Retinal pigment epithelial cell (primary cell): ENCODE results near the gene PLCL2.

ENCODE experiments used
- DNase-seq: peaks from one replicate; pipeline ENCODE4 v3.0.0-alpha.2; 2010; ENCODE audit warnings: low read depth
- H3K4me3 ChIP-seq: 2 replicates; pipeline ENCODE4 v1.5.1; 2011; ENCODE audit warnings: mild to moderate bottlenecking, low read length, control low read depth, moderate library complexity
- TF ChIP-seq, protein P1 (sequence below): conservative IDR thresholded peaks from 2 replicates; pipeline ENCODE4 v1.5.1; 2011; ENCODE audit warnings: low read depth, low read length, control low read depth, inconsistent platforms

Gene PLCL2

DNA sequence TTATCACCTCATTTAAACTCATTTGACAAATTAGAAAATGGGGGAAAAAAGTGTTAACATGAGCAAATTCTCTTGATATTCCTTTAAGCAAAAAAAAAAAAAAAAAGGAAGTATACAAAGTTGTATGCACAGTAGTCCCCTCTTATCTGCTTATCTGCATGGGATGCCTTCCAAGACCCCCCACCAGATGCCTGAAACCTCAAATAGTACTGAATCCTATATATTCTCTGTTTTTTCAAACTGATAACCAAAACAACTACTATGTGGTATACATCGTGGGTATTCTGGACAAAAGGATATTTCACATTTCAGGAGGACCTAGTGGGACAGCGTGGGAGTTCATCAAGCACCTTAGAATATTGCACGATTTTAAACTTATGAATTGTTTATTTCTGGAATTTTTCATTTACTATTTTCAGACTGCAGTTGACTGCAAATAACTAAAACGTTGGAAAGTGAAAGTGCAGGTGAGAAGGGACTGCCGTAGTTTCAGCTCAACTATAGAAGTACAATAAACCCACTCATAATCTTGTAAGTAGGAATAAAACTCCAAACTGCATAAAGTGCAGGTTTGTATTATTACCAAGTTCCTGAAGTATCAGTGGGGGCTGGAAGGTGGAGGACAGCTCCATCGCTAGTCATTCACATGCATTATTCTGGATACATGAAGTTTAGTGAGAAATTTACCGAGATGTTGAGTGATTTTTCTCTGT is 43.6 kb upstream of the PLCL2 start:
- H3K4me3 ChIP-seq = no peak overlapping the region

DNA sequence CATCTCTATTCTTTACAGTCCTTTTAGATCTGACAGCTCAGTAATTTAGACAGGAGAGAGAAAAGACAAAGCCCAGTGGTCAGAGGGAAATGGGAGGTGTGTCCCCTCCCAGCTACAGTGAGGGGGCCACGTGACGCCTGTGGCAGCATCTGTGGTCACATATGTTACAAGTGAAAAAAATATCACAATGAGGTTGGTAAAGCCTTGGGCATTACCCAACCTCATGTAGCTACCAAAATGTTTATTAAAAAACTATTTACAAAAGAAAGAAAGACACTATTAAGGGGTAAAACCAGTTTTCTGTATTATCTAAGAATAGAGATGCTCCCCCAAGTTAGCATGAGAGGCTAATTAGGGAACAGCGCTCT is 42.9 kb upstream of the PLCL2 start:
- H3K4me3 ChIP-seq = no peak overlapping the region
- TF ChIP-seq, protein P1, sequence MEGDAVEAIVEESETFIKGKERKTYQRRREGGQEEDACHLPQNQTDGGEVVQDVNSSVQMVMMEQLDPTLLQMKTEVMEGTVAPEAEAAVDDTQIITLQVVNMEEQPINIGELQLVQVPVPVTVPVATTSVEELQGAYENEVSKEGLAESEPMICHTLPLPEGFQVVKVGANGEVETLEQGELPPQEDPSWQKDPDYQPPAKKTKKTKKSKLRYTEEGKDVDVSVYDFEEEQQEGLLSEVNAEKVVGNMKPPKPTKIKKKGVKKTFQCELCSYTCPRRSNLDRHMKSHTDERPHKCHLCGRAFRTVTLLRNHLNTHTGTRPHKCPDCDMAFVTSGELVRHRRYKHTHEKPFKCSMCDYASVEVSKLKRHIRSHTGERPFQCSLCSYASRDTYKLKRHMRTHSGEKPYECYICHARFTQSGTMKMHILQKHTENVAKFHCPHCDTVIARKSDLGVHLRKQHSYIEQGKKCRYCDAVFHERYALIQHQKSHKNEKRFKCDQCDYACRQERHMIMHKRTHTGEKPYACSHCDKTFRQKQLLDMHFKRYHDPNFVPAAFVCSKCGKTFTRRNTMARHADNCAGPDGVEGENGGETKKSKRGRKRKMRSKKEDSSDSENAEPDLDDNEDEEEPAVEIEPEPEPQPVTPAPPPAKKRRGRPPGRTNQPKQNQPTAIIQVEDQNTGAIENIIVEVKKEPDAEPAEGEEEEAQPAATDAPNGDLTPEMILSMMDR = no peak
- no peak for DNase-seq

More for the DNA sequence above, 43.6 kb upstream of the PLCL2 start:
- DNase-seq = no peak
- TF ChIP-seq, protein P1 = no peak

DNA sequence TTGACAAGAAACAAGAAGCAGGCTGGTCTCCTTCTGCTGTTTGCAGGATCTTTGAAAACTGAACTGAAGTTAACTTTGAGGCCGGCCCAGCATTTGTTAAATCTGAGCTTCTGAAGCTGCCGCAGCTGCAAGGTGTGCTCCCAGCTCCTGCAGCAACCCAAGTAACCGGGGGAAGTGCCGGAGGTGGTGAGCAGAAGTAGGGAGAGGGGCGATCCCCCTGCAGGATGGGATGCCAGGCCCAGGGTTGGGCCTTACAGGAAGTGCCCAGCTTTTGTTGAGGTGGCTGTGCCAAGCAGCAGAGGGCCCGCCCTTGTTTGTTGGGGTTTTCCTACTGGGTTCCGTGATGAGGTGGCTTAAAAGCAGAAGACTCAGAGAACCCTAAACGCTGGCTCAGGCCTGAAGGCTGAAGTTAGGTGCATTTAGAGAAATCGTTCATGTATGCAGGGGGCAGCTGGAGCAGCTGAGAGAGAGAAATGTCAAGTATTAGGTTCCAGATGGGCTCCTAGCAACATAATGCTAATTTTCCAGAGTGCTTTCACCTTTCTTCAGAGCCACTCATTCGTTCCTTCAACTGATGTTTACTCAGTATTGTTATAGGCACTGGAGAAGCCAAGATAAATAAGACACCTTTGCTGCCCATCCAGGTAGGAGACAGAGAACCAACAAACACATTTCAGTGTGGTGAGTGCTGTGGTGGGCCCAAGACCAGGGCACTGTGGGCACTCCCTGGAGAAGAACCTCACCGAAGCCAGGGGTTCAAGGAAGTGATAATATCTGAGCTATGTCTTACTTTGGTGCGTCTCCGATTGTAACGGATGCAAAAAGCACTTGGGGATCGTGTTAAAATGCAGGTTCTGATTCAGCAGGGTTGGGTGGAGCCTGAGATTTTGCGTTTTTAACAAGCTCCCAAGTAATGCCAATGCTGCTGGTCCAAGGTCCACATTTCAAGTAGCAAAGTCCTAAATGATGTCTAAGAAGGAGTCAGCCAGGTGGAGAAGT is 42.2 kb upstream of the PLCL2 start:
- DNase-seq = no peak
- TF ChIP-seq, protein P1 = no peak
- no peak overlapping the region for H3K4me3 ChIP-seq

DNA sequence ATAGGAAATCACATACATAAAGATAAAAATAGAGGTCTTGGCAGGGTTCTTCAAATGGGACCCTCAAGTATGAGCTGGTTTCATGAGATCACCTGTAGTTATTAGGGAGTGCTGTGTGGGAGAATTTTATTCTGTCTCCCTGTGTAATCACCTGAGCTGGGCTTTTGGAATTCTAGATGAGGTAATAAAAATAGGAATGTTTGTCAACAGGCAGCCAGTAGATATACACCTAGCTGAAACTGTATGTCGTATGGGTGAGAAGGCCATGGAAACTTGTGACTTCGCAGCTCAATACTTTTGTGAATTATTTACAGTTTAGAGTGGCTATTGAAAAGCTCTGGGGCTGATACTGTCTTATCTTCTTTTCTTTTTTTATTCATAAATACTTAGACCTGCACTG is 40.5 kb upstream of the PLCL2 start:
- no peak for DNase-seq
- TF ChIP-seq, protein P1 = no peak
- H3K4me3 ChIP-seq = no peak overlapping the region

DNA sequence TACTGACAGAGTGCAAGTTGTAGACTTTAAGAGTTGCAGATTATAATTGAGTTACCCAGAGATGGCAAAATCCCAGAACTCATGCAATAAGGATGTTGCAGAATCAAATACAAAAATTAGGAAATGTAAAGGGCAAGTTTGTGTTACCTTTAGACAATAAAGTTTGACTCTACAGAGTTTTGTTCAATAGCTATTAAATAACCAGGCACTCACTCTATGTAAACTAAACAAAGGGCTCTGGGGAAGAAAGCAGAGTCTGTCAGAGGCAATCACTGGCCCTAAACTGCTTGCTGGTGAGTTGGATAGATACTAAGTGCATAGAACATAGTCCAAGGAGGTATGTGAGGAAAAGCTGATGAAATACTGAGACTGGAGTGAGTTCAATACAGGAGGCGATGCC is 40.0 kb upstream of the PLCL2 start:
- H3K4me3 ChIP-seq = no peak overlapping the region
- TF ChIP-seq, protein P1 = no peak
- DNase-seq = no peak

DNA sequence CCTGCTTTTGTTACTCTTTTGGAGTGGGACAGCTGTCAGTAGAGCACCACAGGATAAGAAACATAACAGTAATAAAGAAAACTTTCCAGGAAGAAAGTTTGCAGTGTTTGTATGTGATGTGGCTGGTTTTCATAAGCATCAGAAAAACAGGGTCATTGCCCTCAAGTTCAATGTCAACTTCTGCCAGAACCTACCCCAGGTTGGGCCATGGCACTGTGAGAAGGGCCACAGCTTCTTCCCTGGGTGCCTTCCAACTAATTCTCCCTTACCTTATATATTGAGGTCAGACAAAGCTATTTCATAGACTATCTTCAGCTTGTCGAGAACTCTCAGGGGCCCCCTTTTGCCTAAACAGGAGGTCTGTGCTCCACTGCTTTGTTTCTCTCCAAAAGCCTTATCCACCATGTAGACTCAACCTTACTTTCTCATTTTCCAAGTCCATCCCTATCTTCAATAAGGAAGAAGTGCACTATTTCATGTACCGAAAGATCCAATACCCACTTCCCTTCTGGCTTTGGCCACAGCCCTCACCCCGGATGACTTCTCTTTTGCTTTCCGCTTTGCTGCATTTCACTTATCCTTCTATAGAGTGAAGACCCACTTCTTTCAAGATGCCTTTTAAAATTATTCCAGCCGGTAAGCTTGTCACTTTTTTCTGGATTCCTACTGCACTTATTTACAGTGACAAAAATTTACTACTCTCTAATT is 38.2 kb upstream of the PLCL2 start:
- no peak overlapping the region for H3K4me3 ChIP-seq
- no peak for DNase-seq

More for the DNA sequence above, 38.2 kb upstream of the PLCL2 start:
- TF ChIP-seq, protein P1 = no peak
